WTC11 (cell line): Measurements from ENCODE around the gene C1QTNF9B.

Experiments
- ATF2 ChIP-seq: sonication (generic); formaldehyde crosslinking; IDR thresholded peaks from 2 replicates; pipeline ENCODE4 v1.8.1; 2022; ENCODE audit warnings: low read depth, missing genetic modification reagents, borderline replicate concordance
- ATF3 ChIP-seq: sonication (generic); formaldehyde crosslinking; conservative IDR thresholded peaks from 2 replicates; pipeline ENCODE4 v1.8.1; 2022; ENCODE audit warnings: mild to moderate bottlenecking, missing genetic modification reagents
- CBFB ChIP-seq: sonication (generic); formaldehyde crosslinking; IDR thresholded peaks from 2 replicates; pipeline ENCODE4 v1.8.1; 2022; ENCODE audit warnings: mild to moderate bottlenecking, low read depth, missing genetic modification reagents
- CTCF ChIP-seq: fragments of 200-600 bp; IDR thresholded peaks from 2 replicates; pipeline ENCODE4 v1.8.0; 2022; ENCODE audit warnings: antibody characterized with exemption
- ESRRA ChIP-seq: sonication (generic); formaldehyde crosslinking; IDR thresholded peaks from 2 replicates; pipeline ENCODE4 v1.8.1; 2022; ENCODE audit warnings: mild to moderate bottlenecking, missing genetic modification reagents, borderline replicate concordance
- FOXP1 ChIP-seq: sonication (generic); formaldehyde crosslinking; IDR thresholded peaks from 2 replicates; pipeline ENCODE4 v1.8.0; 2022; ENCODE audit warnings: missing genetic modification reagents, mild to moderate bottlenecking, moderate library complexity, borderline replicate concordance
- FOXP4 ChIP-seq: sonication (generic); formaldehyde crosslinking; IDR thresholded peaks from 2 replicates; pipeline ENCODE4 v1.8.0; 2022; ENCODE audit warnings: mild to moderate bottlenecking, missing genetic modification reagents
- NFYB ChIP-seq: sonication (generic); formaldehyde crosslinking; conservative IDR thresholded peaks from 2 replicates; pipeline ENCODE4 v1.8.0; 2022; ENCODE audit warnings: low read depth, missing genetic modification reagents
- NR3C1 ChIP-seq: sonication (generic); formaldehyde crosslinking; conservative IDR thresholded peaks from 2 replicates; pipeline ENCODE4 v1.8.1; 2023; ENCODE audit warnings: low read depth, mild to moderate bottlenecking, missing genetic modification reagents
- USF2 ChIP-seq: sonication (generic); formaldehyde crosslinking; IDR thresholded peaks from 2 replicates; pipeline ENCODE4 v1.8.1; 2023; ENCODE audit warnings: mild to moderate bottlenecking, missing genetic modification reagents, moderate library complexity
- ZBTB43 ChIP-seq: sonication (generic); formaldehyde crosslinking; IDR thresholded peaks from 2 replicates; pipeline ENCODE4 v1.8.1; 2023; ENCODE audit warnings: mild to moderate bottlenecking, missing genetic modification reagents
- ZNF281 ChIP-seq: sonication (generic); formaldehyde crosslinking; IDR thresholded peaks from 2 replicates; pipeline ENCODE4 v1.8.0; 2023; ENCODE audit warnings: mild to moderate bottlenecking, missing genetic modification reagents

GRCh38 chr13:23842406-23842805 is 54.9 kb downstream of the C1QTNF9B start:
- no peak for TF ChIP-seq ATF2 (CRISPR knock-in tag)
- no peak for TF ChIP-seq CTCF
- TF ChIP-seq NR3C1 (CRISPR knock-in tag) = no peak
- no peak for TF ChIP-seq ZNF281 (CRISPR knock-in tag)
- no peak for TF ChIP-seq ESRRA
- TF ChIP-seq ATF3 = no peak
- no peak for TF ChIP-seq USF2
- no peak for TF ChIP-seq CBFB (CRISPR knock-in tag)
- TF ChIP-seq NFYB = no peak
- no peak for TF ChIP-seq ZBTB43 (CRISPR knock-in tag)
- TF ChIP-seq FOXP4 (CRISPR knock-in tag) = no peak
- TF ChIP-seq FOXP1 (CRISPR knock-in tag) = no peak
